ENCODE results near the gene RHOBTB3.

Gene RHOBTB3

GRCh38 chr5:95763941-95764340 is 32.8 kb downstream of the RHOBTB3 start:
- no peak for DNase-seq (ENCODE audit: low read depth, low spot score)

- no peak for DNase-seq (ENCODE audit: low read depth, low spot score)
Measured at GRCh38 chr5:95768731-95769130, 37.6 kb downstream of the RHOBTB3 start.

- no peak for DNase-seq (ENCODE audit: low read depth, low spot score)
Measured at GRCh38 chr5:95770830-95771708, 39.9 kb downstream of the RHOBTB3 start.

GRCh38 chr5:95771892-95772291 is 40.8 kb downstream of the RHOBTB3 start:
- no peak for DNase-seq (ENCODE audit: low read depth, low spot score)

- no peak for DNase-seq (ENCODE audit: low read depth, low spot score)
Measured at GRCh38 chr5:95773335-95774059, 42.4 kb downstream of the RHOBTB3 start.

GRCh38 chr5:95777441-95777840 is 46.3 kb downstream of the RHOBTB3 start:
- DNase-seq (ENCODE audit: low read depth, low spot score) = no peak

- DNase-seq (ENCODE audit: low read depth, low spot score) = no peak
Measured at GRCh38 chr5:95778713-95779436, 47.7 kb downstream of the RHOBTB3 start.

- DNase-seq (ENCODE audit: low read depth, low spot score) = no peak
Measured at GRCh38 chr5:95779611-95780010, 48.5 kb downstream of the RHOBTB3 start.

- DNase-seq (ENCODE audit: low read depth, low spot score) = no peak
Measured at GRCh38 chr5:95780597-95780996, 49.5 kb downstream of the RHOBTB3 start.

GRCh38 chr5:95781101-95781583 is 50.0 kb downstream of the RHOBTB3 start:
- peak; percentile 41 for DNase-seq (ENCODE audit: low read depth, low spot score)

- no peak for DNase-seq (ENCODE audit: low read depth, low spot score)
Measured at GRCh38 chr5:95782181-95782580, 51.0 kb downstream of the RHOBTB3 start.

- no peak for DNase-seq (ENCODE audit: low read depth, low spot score)
Measured at GRCh38 chr5:95783661-95784060, 52.5 kb downstream of the RHOBTB3 start.

GRCh38 chr5:95784514-95785302 is 53.6 kb downstream of the RHOBTB3 start:
- DNase-seq (ENCODE audit: low read depth, low spot score) = no peak

GRCh38 chr5:95786821-95787418 is 55.8 kb downstream of the RHOBTB3 start:
- no peak for DNase-seq (ENCODE audit: low read depth, low spot score)

- DNase-seq (ENCODE audit: low read depth, low spot score) = no peak
Measured at GRCh38 chr5:95788493-95788892, 57.4 kb downstream of the RHOBTB3 start.

GRCh38 chr5:95791751-95792150 is 60.6 kb downstream of the RHOBTB3 start:
- no peak for DNase-seq (ENCODE audit: low read depth, low spot score)

- no peak for DNase-seq (ENCODE audit: low read depth, low spot score)
Measured at GRCh38 chr5:95794070-95794516, 63.0 kb downstream of the RHOBTB3 start.

GRCh38 chr5:95797301-95797700 is 66.2 kb downstream of the RHOBTB3 start:
- DNase-seq (ENCODE audit: low read depth, low spot score) = no peak

- DNase-seq (ENCODE audit: low read depth, low spot score) = no peak
Measured at GRCh38 chr5:95798048-95798447, 66.9 kb downstream of the RHOBTB3 start.

GRCh38 chr5:95798545-95798944 is 67.4 kb downstream of the RHOBTB3 start:
- DNase-seq (ENCODE audit: low read depth, low spot score) = no peak
